Prostate gland (tissue), 2 donors: ENCODE data around the gene INPP4B.

Experiments used
- POLR2A ChIP-seq: fragments of 450-650 bp; IDR thresholded peaks from one replicate; pipeline ENCODE4 v1.6.1; 2016; ENCODE audit warnings: antibody characterized with exemption, mild to moderate bottlenecking
- POLR2AphosphoS5 ChIP-seq: sonication (generic); formaldehyde crosslinking; IDR thresholded peaks from one replicate; pipeline ENCODE4 v1.6.1; 2017; ENCODE audit warnings: antibody characterized with exemption
- TF ChIP-seq, protein P1 (sequence below), 4 experiments: fragments of 200-600 bp in 2 of 4; fragments of 450-650 bp in 2 of 4; sonication (generic) in 2 of 4; IDR thresholded peaks; 1 replicate in 3 of 4; 2 replicates in 1 of 4; pipeline ENCODE4 v1.5.1; 2016 to 2019; ENCODE audit warnings: antibody characterized with exemption in 4 of 4, mild to moderate bottlenecking in 2 of 4, moderate library complexity in 2 of 4

DNA sequence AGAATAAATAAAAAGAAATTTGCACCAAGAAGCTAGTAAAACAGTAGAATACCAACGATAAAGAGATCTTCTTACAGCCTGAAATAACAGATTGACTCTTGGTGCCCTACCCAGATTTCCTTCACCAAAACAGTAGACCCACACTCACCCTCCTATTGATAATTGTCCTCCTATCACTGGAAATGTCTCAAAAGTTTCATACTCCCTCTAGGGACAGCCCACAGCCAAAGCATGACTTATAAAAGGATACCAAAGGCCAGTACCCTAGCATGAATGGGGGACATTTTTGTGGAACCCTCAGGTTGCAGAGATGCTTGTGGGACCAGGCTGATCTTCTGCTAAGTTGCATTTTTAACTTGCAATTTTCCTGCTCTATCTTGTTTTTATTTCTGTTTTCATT, 104.1 kb downstream of the INPP4B start:
- TF ChIP-seq, protein P1, sequence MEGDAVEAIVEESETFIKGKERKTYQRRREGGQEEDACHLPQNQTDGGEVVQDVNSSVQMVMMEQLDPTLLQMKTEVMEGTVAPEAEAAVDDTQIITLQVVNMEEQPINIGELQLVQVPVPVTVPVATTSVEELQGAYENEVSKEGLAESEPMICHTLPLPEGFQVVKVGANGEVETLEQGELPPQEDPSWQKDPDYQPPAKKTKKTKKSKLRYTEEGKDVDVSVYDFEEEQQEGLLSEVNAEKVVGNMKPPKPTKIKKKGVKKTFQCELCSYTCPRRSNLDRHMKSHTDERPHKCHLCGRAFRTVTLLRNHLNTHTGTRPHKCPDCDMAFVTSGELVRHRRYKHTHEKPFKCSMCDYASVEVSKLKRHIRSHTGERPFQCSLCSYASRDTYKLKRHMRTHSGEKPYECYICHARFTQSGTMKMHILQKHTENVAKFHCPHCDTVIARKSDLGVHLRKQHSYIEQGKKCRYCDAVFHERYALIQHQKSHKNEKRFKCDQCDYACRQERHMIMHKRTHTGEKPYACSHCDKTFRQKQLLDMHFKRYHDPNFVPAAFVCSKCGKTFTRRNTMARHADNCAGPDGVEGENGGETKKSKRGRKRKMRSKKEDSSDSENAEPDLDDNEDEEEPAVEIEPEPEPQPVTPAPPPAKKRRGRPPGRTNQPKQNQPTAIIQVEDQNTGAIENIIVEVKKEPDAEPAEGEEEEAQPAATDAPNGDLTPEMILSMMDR (IDR thresholded peaks at IDR 0.05), result no peak
- TF ChIP-seq POLR2AphosphoS5 (no peak), POLR2A (no peak)
